ENCODE results near the gene VSTM2L. TPM values are rescaled to one million over a fixed set of nuclear protein-coding genes. Genes with fewer than 3 reads are reported as not detected.

The VSTM2L gene
- total and polyA plus RNA-seq, 2 donors (not counting 3 experiments of a cell fraction or from before 2014, with no cell fraction given): 0.18 TPM; not detected in 1

DNA sequence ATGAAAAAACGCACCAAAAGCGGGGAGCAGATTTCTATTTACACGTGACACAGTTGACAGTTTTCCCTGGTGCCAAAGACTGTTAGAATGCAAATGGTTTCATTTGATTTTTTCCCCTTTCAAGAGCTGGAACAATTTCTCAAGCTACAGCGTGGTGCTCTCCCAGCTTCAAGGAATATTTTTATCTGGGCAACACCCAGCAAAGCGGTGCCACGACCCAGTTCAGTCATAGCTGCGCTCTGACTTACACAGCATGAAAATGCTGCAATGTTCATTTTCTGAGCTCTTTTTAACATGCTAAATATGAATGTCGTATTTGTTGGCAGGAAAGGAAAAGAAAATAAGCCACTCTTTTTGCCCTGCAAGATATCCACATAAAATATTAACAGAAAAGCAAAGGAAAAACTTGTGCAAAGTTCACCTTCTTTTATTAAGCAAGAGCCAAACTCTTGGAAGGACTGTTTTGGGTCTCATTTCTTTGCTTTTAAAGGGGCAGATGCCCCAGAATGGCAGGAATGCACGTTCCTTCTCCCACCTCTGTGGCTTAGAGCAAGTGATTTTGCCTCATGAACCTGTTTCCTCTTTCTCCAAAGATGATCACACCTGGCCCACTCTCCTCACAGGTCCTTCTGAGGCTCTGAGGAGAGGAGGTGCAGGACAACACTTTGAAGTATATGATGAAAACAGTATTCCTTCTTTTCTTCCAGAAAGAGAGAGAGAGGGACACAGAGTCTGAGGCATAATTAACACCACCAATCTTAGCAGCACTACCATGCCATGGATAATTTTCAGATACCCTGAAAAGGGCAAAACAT, 83.3 kb downstream of the VSTM2L start:
- H3K4me3 ChIP-seq (replicated peaks in 1 of 3; ENCODE audit: insufficient read depth in 1 of 3, low read depth in 1 of 3, low read length in 3 of 3): no peak overlapping the region
- no peak overlapping the region for H2AFZ ChIP-seq (ENCODE audit: low read depth, low read length)
- H3K27ac ChIP-seq (ENCODE audit: insufficient read depth, low read depth, low read length): no peak overlapping the region
- peaks cover 0 to 2% of the 10 kb centered on the region in 2 experiments for H3K36me3 ChIP-seq (ENCODE audit: control insufficient read depth in 2 of 2, extremely low read depth in 1 of 2, insufficient read depth in 2 of 2, low read length in 2 of 2)
- BruUV-seq (replicated peaks): no TSS peak
- H3K27me3 ChIP-seq (ENCODE audit: control insufficient read depth in 2 of 2, insufficient read depth in 2 of 2, low read length in 2 of 2): no peaks in the 10 kb centered on the region
- peaks cover 22% of the 10 kb centered on the region for H3K4me1 ChIP-seq (ENCODE audit: control insufficient read depth, extremely low read depth, insufficient read depth, low read length)
- CTCF ChIA-PET: no interaction called here
- H3K79me2 ChIP-seq (ENCODE audit: control insufficient read depth, insufficient read depth, low read length): no peaks in the 10 kb centered on the region
- no peaks in the 10 kb centered on the region for H4K20me1 ChIP-seq (replicated peaks; ENCODE audit: control insufficient read depth, extremely low read depth, insufficient read depth, low read length)
- H3K4me2 ChIP-seq (ENCODE audit: insufficient read depth, low read length): no peak overlapping the region
- DNase-seq (ENCODE audit: low read depth, low spot score) (no peak), FAIRE-seq (no peak)
- H3K9ac ChIP-seq (replicated peaks; ENCODE audit: extremely low read depth, insufficient read depth, low read length): no peak overlapping the region
- H3K9me3 ChIP-seq (replicated peaks; ENCODE audit: control insufficient read depth, insufficient read depth, low read length): no peaks in the 10 kb centered on the region
- TF ChIP-seq POLR2A (IDR thresholded peaks at IDR 0.05; ENCODE audit: low read depth, low read length): no peak
- TF ChIP-seq GATA2 (IDR thresholded peaks at IDR 0.05; ENCODE audit: insufficient read depth, insufficient read length, low read depth, low read length): no peak
- TF ChIP-seq POLR2AphosphoS5 (IDR thresholded peaks at IDR 0.05; ENCODE audit: insufficient read depth, low read depth, low read length): no peak
- TF ChIP-seq EZH2 (IDR thresholded peaks at IDR 0.05; ENCODE audit: borderline replicate concordance, low read depth, low read length, severe bottlenecking): no peak
- TF ChIP-seq, protein P1, sequence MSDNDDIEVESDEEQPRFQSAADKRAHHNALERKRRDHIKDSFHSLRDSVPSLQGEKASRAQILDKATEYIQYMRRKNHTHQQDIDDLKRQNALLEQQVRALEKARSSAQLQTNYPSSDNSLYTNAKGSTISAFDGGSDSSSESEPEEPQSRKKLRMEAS (IDR thresholded peaks at IDR 0.05; ENCODE audit: insufficient read depth, insufficient read length): no peak
- no peak for TF ChIP-seq FOS (IDR thresholded peaks at IDR 0.05; ENCODE audit: borderline replicate concordance, insufficient read depth, low read length)
- no peak for TF ChIP-seq JUN (IDR thresholded peaks at IDR 0.05; ENCODE audit: borderline replicate concordance, insufficient read depth, insufficient read length, low read depth)
- no peak for TF ChIP-seq MYC (IDR thresholded peaks at IDR 0.05; ENCODE audit: low read depth, low read length)
- TF ChIP-seq, protein P2, sequence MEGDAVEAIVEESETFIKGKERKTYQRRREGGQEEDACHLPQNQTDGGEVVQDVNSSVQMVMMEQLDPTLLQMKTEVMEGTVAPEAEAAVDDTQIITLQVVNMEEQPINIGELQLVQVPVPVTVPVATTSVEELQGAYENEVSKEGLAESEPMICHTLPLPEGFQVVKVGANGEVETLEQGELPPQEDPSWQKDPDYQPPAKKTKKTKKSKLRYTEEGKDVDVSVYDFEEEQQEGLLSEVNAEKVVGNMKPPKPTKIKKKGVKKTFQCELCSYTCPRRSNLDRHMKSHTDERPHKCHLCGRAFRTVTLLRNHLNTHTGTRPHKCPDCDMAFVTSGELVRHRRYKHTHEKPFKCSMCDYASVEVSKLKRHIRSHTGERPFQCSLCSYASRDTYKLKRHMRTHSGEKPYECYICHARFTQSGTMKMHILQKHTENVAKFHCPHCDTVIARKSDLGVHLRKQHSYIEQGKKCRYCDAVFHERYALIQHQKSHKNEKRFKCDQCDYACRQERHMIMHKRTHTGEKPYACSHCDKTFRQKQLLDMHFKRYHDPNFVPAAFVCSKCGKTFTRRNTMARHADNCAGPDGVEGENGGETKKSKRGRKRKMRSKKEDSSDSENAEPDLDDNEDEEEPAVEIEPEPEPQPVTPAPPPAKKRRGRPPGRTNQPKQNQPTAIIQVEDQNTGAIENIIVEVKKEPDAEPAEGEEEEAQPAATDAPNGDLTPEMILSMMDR (IDR thresholded peaks at IDR 0.05; ENCODE audit: extremely low read depth in 1 of 2, insufficient read depth in 1 of 2, low read depth in 1 of 2, low read length in 2 of 2): no peak
- intact Hi-C loops (cut with micrococcal nuclease) (no loop called here), dilution Hi-C loops (cut with MboI; ENCODE audit: extremely low pct_ligation_motif_present, low sequenced_read_pairs) (no loop called here)
- POLR2A ChIA-PET: no interaction called here
- H3K9me1 ChIP-seq (replicated peaks; ENCODE audit: control insufficient read depth, extremely low read depth, insufficient read depth, low read length): no peaks in the 10 kb centered on the region
